ENCODE data around the gene LCLAT1. TPM values are rescaled to one million over a fixed set of nuclear protein-coding genes. Genes with fewer than 3 reads are reported as not detected.

The LCLAT1 gene
- total RNA-seq, 1 experiment from 2014 or later: 32.9 TPM

GRCh38 chr2:30626397-30626796 lies 179.4 kb downstream of the LCLAT1 start:
- Histone ChIP-seq H3K4me2 (ENCODE audit: insufficient read depth, insufficient read length, low read length) (no peak overlapping the region), H3K27me3 (ENCODE audit: insufficient read depth, low read length) (no peaks in the 10 kb centered on the region), H2BK120ac (ENCODE audit: low read depth, low read length, poor library complexity, severe bottlenecking) (no peak overlapping the region), H4K5ac (ENCODE audit: insufficient read length, low read depth, low read length) (no peak overlapping the region), H3K79me1 (ENCODE audit: insufficient read depth, low read depth, low read length, poor library complexity, severe bottlenecking) (no peaks in the 10 kb centered on the region), H3K27ac (ENCODE audit: insufficient read length, low read depth, low read length) (no peak overlapping the region), H3K14ac (ENCODE audit: insufficient read depth, low read length) (no peak overlapping the region), H2AFZ (ENCODE audit: low read length) (no peak overlapping the region), H3K9ac (ENCODE audit: extremely low read depth, insufficient read length, low read length) (no peak overlapping the region), H4K20me1 (ENCODE audit: control insufficient read depth, insufficient read depth, insufficient read length) (no peaks in the 10 kb centered on the region), H4K91ac (ENCODE audit: insufficient read length, low read depth, low read length) (no peak overlapping the region), H3K9me3 (ENCODE audit: control insufficient read depth, low read depth, low read length) (no peaks in the 10 kb centered on the region), H3K79me2 (ENCODE audit: insufficient read depth, low read length) (no peaks in the 10 kb centered on the region), H3K56ac (ENCODE audit: insufficient read length, low read depth, low read length) (no peak overlapping the region), H3K18ac (ENCODE audit: insufficient read length, low read depth, low read length) (no peak overlapping the region), H3K4me1 (ENCODE audit: insufficient read depth, low read length) (no peaks in the 10 kb centered on the region; the same call in 1 of the 2 replicates), H4K8ac (replicated peaks; ENCODE audit: insufficient read length, low read depth, low read length) (no peak overlapping the region), H3K23ac (ENCODE audit: insufficient read length, low read depth, low read length) (no peak overlapping the region), H3K4ac (ENCODE audit: low read depth, low read length) (no peak overlapping the region), H2BK15ac (ENCODE audit: low read depth, low read length) (no peak overlapping the region), H3K23me2 (ENCODE audit: insufficient read length, low read depth, low read length, poor library complexity, severe bottlenecking) (no peaks in the 10 kb centered on the region), H2AK5ac (ENCODE audit: insufficient read length, low read length) (no peak overlapping the region), H2BK12ac (ENCODE audit: insufficient read length, low read depth, low read length) (no peak overlapping the region), H2BK20ac (ENCODE audit: low read depth, low read length, poor library complexity, severe bottlenecking) (no peak overlapping the region), H3T11ph (ENCODE audit: low read length) (no peak overlapping the region), H2BK5ac (ENCODE audit: insufficient read length, low read length) (no peak overlapping the region)
- Mint-ChIP-seq H3K9me3 (no peaks in the 10 kb centered on the region), H3K36me3 (ENCODE audit: insufficient read depth in 1 of 3, low read depth in 3 of 3) (peaks cover 7 to 18% (median 13%) of the 10 kb centered on the region in 3 experiments), H3K27me3 (ENCODE audit: low read depth) (no peaks in the 10 kb centered on the region), H3K4me1 (peaks cover 26 to 45% of the 10 kb centered on the region in 2 experiments), H3K4me3 (no peak overlapping the region), H3K27ac (peak overlapping the region in 1 of 3 experiments; percentile 69; a peak in 1 of 7 replicates)
- WGBS (ENCODE audit: extremely low coverage, insufficient read length, low lambda C conversion rate): no CpG with 5 or more reads among the region's 2 CpGs
- TF ChIP-seq CTCF (conservative IDR thresholded peaks at IDR 0.05): no peak
- DNase-seq: no peak

Data from H9 (cell line).